ENCODE results near the gene REV3L.

Gene REV3L

GRCh38 chr6:111254779-111255166 lies 228.2 kb downstream of the REV3L start:
- DNase-seq: no peak

- DNase-seq: no peak
Observed at GRCh38 chr6:111254004-111254778, 228.8 kb downstream of the REV3L start.

- DNase-seq: no peak
Observed at GRCh38 chr6:111252726-111253125, 230.3 kb downstream of the REV3L start.

- DNase-seq: no peak
Observed at GRCh38 chr6:111250791-111251354, 232.1 kb downstream of the REV3L start.
